Measurements from ENCODE around the gene MAVS.

MAVS gene

GRCh38 chr20:3861191-3861590, 14.6 kb downstream of the MAVS start:
- H3K27ac Mint-ChIP-seq: peak overlapping the region in 1 of 2 donors; percentile 62
- DNase-seq (no peak), ATAC-seq (no peak)
- no peaks in the 10 kb centered on the region for H3K4me1 Mint-ChIP-seq
- no peaks in the 10 kb centered on the region for H3K27me3 Mint-ChIP-seq
- H3K9me3 Mint-ChIP-seq: no peaks in the 10 kb centered on the region
- H3K4me3 Mint-ChIP-seq: no peak overlapping the region

GRCh38 chr20:3862333-3862732, 15.7 kb downstream of the MAVS start:
- no peak for DNase-seq
- no peak for ATAC-seq
- Mint-ChIP-seq H3K27me3 (no peaks in the 10 kb centered on the region), H3K27ac (no peak overlapping the region), H3K4me1 (no peaks in the 10 kb centered on the region), H3K4me3 (no peak overlapping the region), H3K9me3 (no peaks in the 10 kb centered on the region)

GRCh38 chr20:3863317-3863716, 16.7 kb downstream of the MAVS start:
- ATAC-seq: no peak
- no peak overlapping the region for H3K4me3 Mint-ChIP-seq
- no peaks in the 10 kb centered on the region for H3K4me1 Mint-ChIP-seq

GRCh38 chr20:3864518-3864917, 17.9 kb downstream of the MAVS start:
- Mint-ChIP-seq H3K9me3 (no peaks in the 10 kb centered on the region), H3K27ac (no peak overlapping the region), H3K27me3 (no peaks in the 10 kb centered on the region), H3K4me1 (no peaks in the 10 kb centered on the region), H3K4me3 (no peak overlapping the region)
- ATAC-seq (no peak), DNase-seq (no peak)

More at GRCh38 chr20:3863317-3863716, 16.7 kb downstream of the MAVS start:
- Mint-ChIP-seq H3K27me3 (no peaks in the 10 kb centered on the region), H3K27ac (no peak overlapping the region), H3K9me3 (no peaks in the 10 kb centered on the region)
- DNase-seq: no peak

GRCh38 chr20:3865152-3865886, 18.7 kb downstream of the MAVS start:
- no peak overlapping the region for H3K27ac Mint-ChIP-seq
- H3K27me3 Mint-ChIP-seq: no peaks in the 10 kb centered on the region
- no peak for ATAC-seq
- no peak for DNase-seq
- no peak overlapping the region for H3K4me3 Mint-ChIP-seq
- H3K4me1 Mint-ChIP-seq: no peaks in the 10 kb centered on the region
- H3K9me3 Mint-ChIP-seq: no peaks in the 10 kb centered on the region

GRCh38 chr20:3865887-3866407, 19.3 kb downstream of the MAVS start:
- H3K4me1 Mint-ChIP-seq: no peaks in the 10 kb centered on the region
- H3K4me3 Mint-ChIP-seq: no peak overlapping the region
- no peak for ATAC-seq
- H3K27ac Mint-ChIP-seq: no peak overlapping the region
- no peak for DNase-seq
- H3K27me3 Mint-ChIP-seq: no peaks in the 10 kb centered on the region
- no peaks in the 10 kb centered on the region for H3K9me3 Mint-ChIP-seq

GRCh38 chr20:3866464-3866863, 19.8 kb downstream of the MAVS start:
- Mint-ChIP-seq H3K27me3 (no peaks in the 10 kb centered on the region), H3K4me1 (no peaks in the 10 kb centered on the region), H3K27ac (peak overlapping the region in 1 of 2 donors; percentile 87), H3K9me3 (no peaks in the 10 kb centered on the region), H3K4me3 (no peak overlapping the region)
- ATAC-seq: no peak
- no peak for DNase-seq

GRCh38 chr20:3867802-3868201, 21.2 kb downstream of the MAVS start:
- ATAC-seq: no peak
- H3K27me3 Mint-ChIP-seq: no peaks in the 10 kb centered on the region
- no peaks in the 10 kb centered on the region for H3K9me3 Mint-ChIP-seq
- H3K4me3 Mint-ChIP-seq: no peak overlapping the region
- peak overlapping the region in 1 of 2 donors; percentile 32 for H3K27ac Mint-ChIP-seq
- DNase-seq: no peak
- H3K4me1 Mint-ChIP-seq: peaks cover 4% of the 10 kb centered on the region

- no peaks in the 10 kb centered on the region for H3K27me3 Mint-ChIP-seq
- H3K9me3 Mint-ChIP-seq: no peaks in the 10 kb centered on the region
- DNase-seq: no peak
- no peak overlapping the region for H3K4me3 Mint-ChIP-seq
- H3K27ac Mint-ChIP-seq: no peak overlapping the region
- ATAC-seq: no peak
- H3K4me1 Mint-ChIP-seq: peaks cover 8% of the 10 kb centered on the region
Measured at GRCh38 chr20:3869839-3870634, 23.4 kb downstream of the MAVS start.

- no peak for DNase-seq
- Mint-ChIP-seq H3K4me1 (peaks cover 15% of the 10 kb centered on the region), H3K27ac (no peak overlapping the region), H3K4me3 (no peak overlapping the region), H3K27me3 (no peaks in the 10 kb centered on the region), H3K9me3 (no peaks in the 10 kb centered on the region)
- no peak for ATAC-seq
Measured at GRCh38 chr20:3871550-3872265, 25.1 kb downstream of the MAVS start.

GRCh38 chr20:3873507-3873906, 26.9 kb downstream of the MAVS start:
- Mint-ChIP-seq H3K4me3 (no peak overlapping the region), H3K27ac (no peak overlapping the region), H3K4me1 (peaks cover 15% of the 10 kb centered on the region), H3K27me3 (no peaks in the 10 kb centered on the region), H3K9me3 (no peaks in the 10 kb centered on the region)
- DNase-seq (no peak), ATAC-seq (no peak)

- peaks cover 15% of the 10 kb centered on the region for H3K4me1 Mint-ChIP-seq
- no peak overlapping the region for H3K4me3 Mint-ChIP-seq
- no peaks in the 10 kb centered on the region for H3K27me3 Mint-ChIP-seq
- ATAC-seq (no peak), DNase-seq (no peak)
- H3K9me3 Mint-ChIP-seq: no peaks in the 10 kb centered on the region
- H3K27ac Mint-ChIP-seq: peak overlapping the region in 1 of 2 donors; percentile 42
Measured at GRCh38 chr20:3874194-3874844, 27.7 kb downstream of the MAVS start.

- peak overlapping the region in 1 of 2 donors; percentile 33 for H3K27ac Mint-ChIP-seq
Measured at GRCh38 chr20:3875378-3875974, 28.8 kb downstream of the MAVS start.

GRCh38 chr20:3876000-3876399, 29.4 kb downstream of the MAVS start:
- no peak for DNase-seq
- Mint-ChIP-seq H3K4me1 (peaks cover 15% of the 10 kb centered on the region), H3K9me3 (no peaks in the 10 kb centered on the region), H3K4me3 (no peak overlapping the region), H3K27ac (no peak overlapping the region), H3K27me3 (no peaks in the 10 kb centered on the region)
- ATAC-seq: no peak

More at GRCh38 chr20:3875378-3875974, 28.8 kb downstream of the MAVS start:
- no peaks in the 10 kb centered on the region for H3K9me3 Mint-ChIP-seq
- DNase-seq (no peak), ATAC-seq (no peak)
- peaks cover 15% of the 10 kb centered on the region for H3K4me1 Mint-ChIP-seq
- H3K4me3 Mint-ChIP-seq: no peak overlapping the region
- H3K27me3 Mint-ChIP-seq: no peaks in the 10 kb centered on the region

GRCh38 chr20:3876676-3877075, 30.0 kb downstream of the MAVS start:
- no peak for DNase-seq
- no peaks in the 10 kb centered on the region for H3K27me3 Mint-ChIP-seq

More at GRCh38 chr20:3876676-3877075, 30.0 kb downstream of the MAVS start:
- peaks cover 15% of the 10 kb centered on the region for H3K4me1 Mint-ChIP-seq
- H3K4me3 Mint-ChIP-seq: no peak overlapping the region
- H3K9me3 Mint-ChIP-seq: no peaks in the 10 kb centered on the region
- H3K27ac Mint-ChIP-seq: no peak overlapping the region
- ATAC-seq: no peak
